OCI-LY7 (cell line): Measurements from ENCODE around the gene SEMA3E. TPM values are rescaled to one million over a fixed set of nuclear protein-coding genes. Genes with fewer than 3 reads are reported as not detected.

Source experiments
- BruUV-seq: library from RNA; stranded (reverse); fragments of 400-500 nt; replicated peaks from 2 replicates; lab custom pipeline; 2021; lab: Mats Ljungman, UMichigan
- CTCF ChIA-PET: fragments of 300-600 bp; sonication (Branson Sonifier 250); formaldehyde crosslinking; loops from one replicate; lab custom pipeline; 2022; ENCODE audit warnings: antibody characterized with exemption; ENCODE audit not compliant: unreplicated experiment; lab: Charles Lee
- POLR2A ChIA-PET: fragments of 300-600 bp; sonication (Branson Sonifier 250); formaldehyde crosslinking; loops from one replicate; lab custom pipeline; 2022; ENCODE audit warnings: antibody characterized with exemption; lab: Charles Lee
- DNase-seq: peaks from one replicate; pipeline ENCODE4 v3.0.0-alpha.2; 2015; ENCODE audit warnings: low spot score
- H2AFZ ChIP-seq: fragments of 200-600 bp; sonication (generic), shearing (Covaris generic); 2 replicates; pipeline ENCODE4 v1.6.1; 2014; ENCODE audit warnings: mild to moderate bottlenecking, antibody characterized with exemption, low read length, moderate library complexity
- H3K27ac ChIP-seq: fragments of 200-600 bp; sonication (generic); 2 replicates; pipeline ENCODE4 v1.5.1; 2014; ENCODE audit warnings: mixed run types, low read depth, mild to moderate bottlenecking, moderate library complexity, low read length, inconsistent platforms; ENCODE audit not compliant: poor library complexity, severe bottlenecking
- H3K36me3 ChIP-seq: fragments of 200-600 bp; sonication (generic); 2 replicates; pipeline ENCODE4 v1.6.1; 2014; ENCODE audit warnings: mild to moderate bottlenecking, antibody characterized with exemption, low read length, moderate library complexity, mixed read lengths; ENCODE audit not compliant: insufficient read depth
- H3K4me1 ChIP-seq: fragments of 200-600 bp; sonication (generic); 2 replicates; pipeline ENCODE4 v1.5.1; 2014; ENCODE audit warnings: mild to moderate bottlenecking, low read length; ENCODE audit not compliant: insufficient read depth, poor library complexity, severe bottlenecking
- H3K4me2 ChIP-seq: fragments of 200-600 bp; sonication (generic); 2 replicates; pipeline ENCODE4 v1.6.1; 2014; ENCODE audit warnings: mild to moderate bottlenecking, low read length
- H3K4me3 ChIP-seq: fragments of 200-600 bp; sonication (generic); 2 replicates; pipeline ENCODE4 v1.5.1; 2014; ENCODE audit warnings: mild to moderate bottlenecking, low read depth, low read length; ENCODE audit not compliant: poor library complexity, severe bottlenecking
- H3K79me2 ChIP-seq: fragments of 200-600 bp; sonication (generic); 2 replicates; pipeline ENCODE4 v1.6.1; 2016; ENCODE audit warnings: low read depth, mild to moderate bottlenecking, low read length, moderate library complexity, mixed read lengths; ENCODE audit not compliant: insufficient read depth
- H3K9me2 ChIP-seq: fragments of 200-600 bp; sonication (generic); 2 replicates; pipeline ENCODE4 v1.6.1; 2016; ENCODE audit warnings: mild to moderate bottlenecking, low read length, mixed read lengths; ENCODE audit not compliant: insufficient read depth
- H3K9me3 ChIP-seq: fragments of 200-600 bp; sonication (generic); 2 replicates; pipeline ENCODE4 v1.6.1; 2014; ENCODE audit warnings: mild to moderate bottlenecking, mixed run types, low read length, mixed read lengths
- H4K20me1 ChIP-seq: fragments of 200-600 bp; sonication (generic); 2 replicates; pipeline ENCODE4 v1.6.1; 2014; ENCODE audit warnings: mild to moderate bottlenecking, antibody characterized with exemption, low read length, moderate library complexity, mixed read lengths; ENCODE audit not compliant: insufficient read depth
- CTCF ChIP-seq: fragments of 200-600 bp; sonication (generic); conservative IDR thresholded peaks from 2 replicates; pipeline ENCODE4 v1.5.1; 2014; ENCODE audit warnings: mild to moderate bottlenecking, antibody characterized with exemption, low read length, moderate library complexity, mixed read lengths
- EZH2phosphoT487 ChIP-seq: fragments of 200-600 bp; sonication (generic); IDR thresholded peaks from 2 replicates; pipeline ENCODE4 v1.6.1; 2018; ENCODE audit warnings: low read depth, borderline replicate concordance, mild to moderate bottlenecking, mixed run types, antibody characterized with exemption, low read length, moderate library complexity, mixed read lengths
- intact Hi-C: fragments of 100-400 bp; cut with micrococcal nuclease; formaldehyde crosslinking; loops from one replicate; pipeline ENCODE4 v1.10.0; 2022; ENCODE audit not compliant: unreplicated experiment
- total RNA-seq, 2 experiments: library from RNA; depleted of rRNA in 1 of 2; stranded (reverse); fragments of >200 nt in 1 of 2; shearing (Covaris generic) in 1 of 2; gene quantifications; 2 replicates each; pipeline ENCODE4 v1.2.3, GENCODE V29; 2014 to 2022

Gene SEMA3E
- total RNA-seq, 2 experiments from 2014 or later: 0.06 TPM; not detected in 1

- Histone ChIP-seq H3K4me3 (no peak overlapping the region), H4K20me1 (no peaks in the 10 kb centered on the region), H3K9me2 (no peaks in the 10 kb centered on the region), H3K9me3 (no peaks in the 10 kb centered on the region), H3K27ac (no peak overlapping the region), H3K36me3 (no peaks in the 10 kb centered on the region), H2AFZ (no peak overlapping the region), H3K4me2 (no peak overlapping the region), H3K4me1 (no peaks in the 10 kb centered on the region), H3K79me2 (no peaks in the 10 kb centered on the region)
- ChIA-PET CTCF (no interaction called here), POLR2A (no interaction called here)
- BruUV-seq: no TSS peak
- no peak for DNase-seq
- intact Hi-C loops: no loop called here
- TF ChIP-seq EZH2phosphoT487 (no peak), CTCF (no peak)
Measured at GRCh38 chr7:83502636-83503035, 146.3 kb downstream of the SEMA3E start.

- Histone ChIP-seq H3K36me3 (no peaks in the 10 kb centered on the region), H3K4me1 (no peaks in the 10 kb centered on the region), H4K20me1 (no peaks in the 10 kb centered on the region), H3K4me3 (no peak overlapping the region), H3K27ac (no peak overlapping the region), H2AFZ (no peak overlapping the region), H3K79me2 (no peaks in the 10 kb centered on the region), H3K4me2 (no peak overlapping the region), H3K9me3 (no peaks in the 10 kb centered on the region), H3K9me2 (no peaks in the 10 kb centered on the region)
- intact Hi-C loops: no loop called here
- DNase-seq: no peak
- BruUV-seq: no TSS peak
- TF ChIP-seq EZH2phosphoT487 (no peak), CTCF (no peak)
- CTCF ChIA-PET: no interaction called here
- POLR2A ChIA-PET: no interaction called here
Measured at GRCh38 chr7:83494683-83495082, 154.3 kb downstream of the SEMA3E start.

GRCh38 chr7:83492802-83493201, 156.1 kb downstream of the SEMA3E start:
- no peak overlapping the region for H2AFZ ChIP-seq
- DNase-seq: no peak
- no TSS peak for BruUV-seq
- no peak overlapping the region for H3K27ac ChIP-seq
- ChIA-PET CTCF (no interaction called here), POLR2A (interaction anchor here (0.6 kb wide), 1 partner anchor 73 kb away, joined by 3 read pairs; no protein-coding TSS in a partner anchor)
- intact Hi-C loops: no loop called here
- H4K20me1 ChIP-seq: no peaks in the 10 kb centered on the region
- no peak for TF ChIP-seq CTCF
- no peak for TF ChIP-seq EZH2phosphoT487
- no peaks in the 10 kb centered on the region for H3K79me2 ChIP-seq
- no peaks in the 10 kb centered on the region for H3K9me3 ChIP-seq
- no peak overlapping the region for H3K4me3 ChIP-seq
- H3K36me3 ChIP-seq: no peaks in the 10 kb centered on the region
- H3K4me2 ChIP-seq: no peak overlapping the region
- no peaks in the 10 kb centered on the region for H3K4me1 ChIP-seq
- no peaks in the 10 kb centered on the region for H3K9me2 ChIP-seq
